ENCODE results near the gene XPO6. TPM values are rescaled to one million over a fixed set of nuclear protein-coding genes. Genes with fewer than 3 reads are reported as not detected.
A peak's percentile ranks its signal among the peaks of the same experiment; 100 is the strongest.

XPO6 gene
- total RNA-seq, 3 donors from 2014 or later (not counting 1 experiment from before 2014, with no cell fraction given): 233 to 321 (median 240) TPM

GRCh38 chr16:28212532-28212873 lies 738 bp upstream of the XPO6 start:
- Mint-ChIP-seq H3K4me3 (peak overlapping the region; percentile 94), H3K27me3 (ENCODE audit: low read depth in 2 of 2) (no peaks in the 10 kb centered on the region), H3K4me1 (peaks cover 38% of the 10 kb centered on the region in 2 donors), H3K27ac (peak overlapping the region; percentile 84 to 89), H3K36me3 (peaks cover 6% of the 10 kb centered on the region), H3K9me3 (peaks cover 0 to 2% of the 10 kb centered on the region in 2 donors)
- H3K4me3 ChIP-seq (ENCODE audit: low read length): peak overlapping the region; percentile 22
- peak overlapping the region; percentile 15 for H3K27ac ChIP-seq (ENCODE audit: low read length)
- TF ChIP-seq CTCF (IDR thresholded peaks at IDR 0.05): no peak
- intact Hi-C loops (cut with micrococcal nuclease): loop anchor here (5.0 kb wide), 1 partner anchor 80 kb away; the partner anchor contains the start of gene SBK1
- 99% methylated on average over 4 of the region's 4 CpGs for WGBS (ENCODE audit: insufficient coverage)
- ATAC-seq: no peak
- H3K4me1 ChIP-seq (ENCODE audit: control insufficient read depth, insufficient read depth, low read length): peaks cover 32% of the 10 kb centered on the region
- no peak for DNase-seq
- H3K27me3 ChIP-seq (ENCODE audit: control insufficient read depth, insufficient read depth, low read length): no peaks in the 10 kb centered on the region
- no peaks in the 10 kb centered on the region for H3K9me3 ChIP-seq (ENCODE audit: control insufficient read depth, insufficient read depth, low read length)
- peaks cover 10% of the 10 kb centered on the region for H3K36me3 ChIP-seq (ENCODE audit: control insufficient read depth, insufficient read depth, low read length)

GRCh38 chr16:28210979-28211588 lies 681 bp downstream of the XPO6 start:
- H3K4me3 ChIP-seq (ENCODE audit: low read length): peak overlapping the region; percentile 79
- peak; percentile 15 to 48 (median 41) for ATAC-seq
- Mint-ChIP-seq H3K9me3 (peaks cover 0 to 2% of the 10 kb centered on the region in 2 donors), H3K4me3 (peak overlapping the region; percentile 84), H3K4me1 (peaks cover 41% of the 10 kb centered on the region in 2 donors), H3K27ac (peak overlapping the region; percentile 79 to 89), H3K36me3 (peaks cover 6% of the 10 kb centered on the region), H3K27me3 (ENCODE audit: low read depth in 2 of 2) (no peaks in the 10 kb centered on the region)
- H3K4me1 ChIP-seq (ENCODE audit: control insufficient read depth, insufficient read depth, low read length): peaks cover 32% of the 10 kb centered on the region
- DNase-seq: peak; percentile 59 to 76
- H3K27ac ChIP-seq (ENCODE audit: low read length): peak overlapping the region; percentile 78
- under 1% methylated on average over 33 of the region's 33 CpGs for WGBS (ENCODE audit: insufficient coverage)
- no peaks in the 10 kb centered on the region for H3K27me3 ChIP-seq (ENCODE audit: control insufficient read depth, insufficient read depth, low read length)
- intact Hi-C loops (cut with micrococcal nuclease): loop anchor here (1.0 to 5.0 kb wide), 3 partner anchors 24 to 81 kb away; partner anchors contain the start of gene SBK1
- no peak for TF ChIP-seq CTCF (IDR thresholded peaks at IDR 0.05)
- no peaks in the 10 kb centered on the region for H3K9me3 ChIP-seq (ENCODE audit: control insufficient read depth, insufficient read depth, low read length)
- H3K36me3 ChIP-seq (ENCODE audit: control insufficient read depth, insufficient read depth, low read length): peaks cover 17% of the 10 kb centered on the region

- WGBS (ENCODE audit: insufficient coverage): 57% methylated on average over 5 of the region's 5 CpGs
- H3K27me3 ChIP-seq (ENCODE audit: control insufficient read depth, insufficient read depth, low read length): no peaks in the 10 kb centered on the region
- H3K27ac ChIP-seq (ENCODE audit: low read length): peak overlapping the region; percentile 78
- H3K4me3 ChIP-seq (ENCODE audit: low read length): peak overlapping the region; percentile 79
- no peaks in the 10 kb centered on the region for H3K9me3 ChIP-seq (ENCODE audit: control insufficient read depth, insufficient read depth, low read length)
- Mint-ChIP-seq H3K9me3 (peaks cover 0 to 2% of the 10 kb centered on the region in 2 donors), H3K4me3 (peak overlapping the region; percentile 84), H3K36me3 (peaks cover 6% of the 10 kb centered on the region), H3K27me3 (ENCODE audit: low read depth in 2 of 2) (no peaks in the 10 kb centered on the region), H3K27ac (peak overlapping the region; percentile 79 to 89), H3K4me1 (peaks cover 41% of the 10 kb centered on the region in 2 donors)
- no peak for TF ChIP-seq CTCF (IDR thresholded peaks at IDR 0.05)
- H3K4me1 ChIP-seq (ENCODE audit: control insufficient read depth, insufficient read depth, low read length): peaks cover 32% of the 10 kb centered on the region
- H3K36me3 ChIP-seq (ENCODE audit: control insufficient read depth, insufficient read depth, low read length): peaks cover 21% of the 10 kb centered on the region
- intact Hi-C loops (cut with micrococcal nuclease): loop anchor here (2.0 to 5.0 kb wide), 2 partner anchors 23 to 82 kb away; partner anchors contain the start of gene SBK1
- DNase-seq: no peak
- no peak for ATAC-seq
These were observed 1.5 kb downstream of the XPO6 start for GRCh38 chr16:28210264-28210663.
